Body of pancreas (tissue), 4 donors: ENCODE measurements around the gene ARSH. TPM values are rescaled to one million over a fixed set of nuclear protein-coding genes. Genes with fewer than 3 reads are reported as not detected.
"Not testable (repeated sequence)": the region's sequence is repeated elsewhere in the genome, so short reads cannot be mapped to it uniquely, and the experiment has no call there.

Source experiments
- ATAC-seq: fragments of 150-250 bp; one replicate; pipeline ENCODE4 v1.9.1; 2016
- DNase-seq, 4 donors: peaks; one replicate each; pipeline ENCODE4 v3.0.0-alpha.2; 2019
- H3K27ac ChIP-seq, 4 donors: fragments of 200-600 bp; sonication (generic); 1 replicate in 3 of 4; 2 replicates in 1 of 4; pipeline versions ENCODE4 v1.5.1 to v1.6.1; 2016 to 2019; ENCODE audit warnings: mild to moderate bottlenecking in 1 of 4, mixed read lengths in 1 of 4, moderate library complexity in 1 of 4
- H3K27me3 ChIP-seq, 2 donors: fragments of 200-600 bp; sonication (generic); one replicate each; pipeline ENCODE4 v1.6.0; 2016; ENCODE audit warnings: mild to moderate bottlenecking in 1 of 2
- H3K36me3 ChIP-seq, 2 donors: fragments of 200-600 bp; sonication (generic); replicated peaks in 1 of 2; 2 replicates each; pipeline ENCODE4 v1.5.1; 2016; ENCODE audit warnings: low read depth in 2 of 2; ENCODE audit not compliant: insufficient read depth in 1 of 2
- H3K4me1 ChIP-seq: fragments of 200-600 bp; sonication (generic); one replicate; pipeline ENCODE4 v1.6.0; 2016
- H3K4me3 ChIP-seq, 2 donors: fragments of 200-600 bp; sonication (generic); 1 replicate in 1 of 2; 2 replicates in 1 of 2; pipeline ENCODE4 v1.5.1; 2016 to 2019
- H3K9me3 ChIP-seq, 3 donors: fragments of 200-600 bp; sonication (generic); 1 replicate in 2 of 3; 2 replicates in 1 of 3; pipeline ENCODE4 v1.5.1; 2016
- POLR2A ChIP-seq, 3 donors: fragments of 450-650 bp; IDR thresholded peaks; one replicate each; pipeline ENCODE4 v1.6.1; 2016; ENCODE audit warnings: antibody characterized with exemption in 3 of 3, mild to moderate bottlenecking in 2 of 3
- WGBS, 2 donors: methylation state at CpG; one replicate each; pipeline ENCODE4 v1.1.5; 2017; 5-methylcytosine and 5-hydroxymethylcytosine counted together
- intact Hi-C: fragments of 100-400 bp; cut with DNase I; formaldehyde crosslinking; loops from one replicate; pipeline ENCODE4 v1.15.1; 2023
- total RNA-seq, 2 donors: library from RNA; depleted of rRNA; stranded (reverse); fragments of >200 nt; gene quantifications; one replicate each; pipeline ENCODE4 v1.1.0, GENCODE V29; 2016
- TF ChIP-seq, protein P1 (sequence below), 7 experiments: fragments of 450-650 bp in 4 of 7; fragments of 200-600 bp in 3 of 7; sonication (generic) in 3 of 7; IDR thresholded peaks; one replicate each; pipeline ENCODE4 v1.5.1; 2016 to 2019; ENCODE audit warnings: antibody characterized with exemption in 7 of 7

The ARSH gene
- total RNA-seq, 2 donors from 2014 or later = not detected

DNA sequence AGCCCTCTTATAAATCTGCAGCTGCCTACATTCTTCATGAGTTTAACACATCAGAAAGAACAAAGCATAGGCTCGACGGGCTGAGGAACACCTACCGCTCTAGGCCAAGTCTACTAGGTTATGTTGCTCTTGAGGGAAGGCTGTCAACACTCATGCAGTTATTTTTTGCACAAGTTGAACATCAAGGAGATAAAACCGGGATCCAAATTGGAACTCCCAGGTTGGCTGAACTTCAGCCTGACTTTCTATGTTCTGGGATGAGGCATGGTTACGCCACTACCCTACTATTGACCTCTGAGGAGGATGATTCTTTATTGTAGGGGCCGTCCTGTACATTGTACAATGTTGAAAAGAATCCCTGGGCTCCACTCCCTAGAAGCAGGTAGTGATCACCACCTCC lies 37.3 kb upstream of the ARSH start:
- Histone ChIP-seq H3K27ac (no peak overlapping the region), H3K36me3 (no peaks in the 10 kb centered on the region), H3K4me3 (no peak overlapping the region), H3K9me3 (no peaks in the 10 kb centered on the region), H3K27me3 (no peaks in the 10 kb centered on the region), H3K4me1 (peaks cover 12% of the 10 kb centered on the region)
- 78 to 91% methylated on average over 4 to 5 of the region's 6 CpGs for WGBS, 2 donors
- DNase-seq (no peak), ATAC-seq (no peak)
- TF ChIP-seq, protein P1, sequence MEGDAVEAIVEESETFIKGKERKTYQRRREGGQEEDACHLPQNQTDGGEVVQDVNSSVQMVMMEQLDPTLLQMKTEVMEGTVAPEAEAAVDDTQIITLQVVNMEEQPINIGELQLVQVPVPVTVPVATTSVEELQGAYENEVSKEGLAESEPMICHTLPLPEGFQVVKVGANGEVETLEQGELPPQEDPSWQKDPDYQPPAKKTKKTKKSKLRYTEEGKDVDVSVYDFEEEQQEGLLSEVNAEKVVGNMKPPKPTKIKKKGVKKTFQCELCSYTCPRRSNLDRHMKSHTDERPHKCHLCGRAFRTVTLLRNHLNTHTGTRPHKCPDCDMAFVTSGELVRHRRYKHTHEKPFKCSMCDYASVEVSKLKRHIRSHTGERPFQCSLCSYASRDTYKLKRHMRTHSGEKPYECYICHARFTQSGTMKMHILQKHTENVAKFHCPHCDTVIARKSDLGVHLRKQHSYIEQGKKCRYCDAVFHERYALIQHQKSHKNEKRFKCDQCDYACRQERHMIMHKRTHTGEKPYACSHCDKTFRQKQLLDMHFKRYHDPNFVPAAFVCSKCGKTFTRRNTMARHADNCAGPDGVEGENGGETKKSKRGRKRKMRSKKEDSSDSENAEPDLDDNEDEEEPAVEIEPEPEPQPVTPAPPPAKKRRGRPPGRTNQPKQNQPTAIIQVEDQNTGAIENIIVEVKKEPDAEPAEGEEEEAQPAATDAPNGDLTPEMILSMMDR (IDR thresholded peaks at IDR 0.05) = no peak
- no peak for TF ChIP-seq POLR2A (IDR thresholded peaks at IDR 0.05)
- intact Hi-C loops = no loop called here

DNA sequence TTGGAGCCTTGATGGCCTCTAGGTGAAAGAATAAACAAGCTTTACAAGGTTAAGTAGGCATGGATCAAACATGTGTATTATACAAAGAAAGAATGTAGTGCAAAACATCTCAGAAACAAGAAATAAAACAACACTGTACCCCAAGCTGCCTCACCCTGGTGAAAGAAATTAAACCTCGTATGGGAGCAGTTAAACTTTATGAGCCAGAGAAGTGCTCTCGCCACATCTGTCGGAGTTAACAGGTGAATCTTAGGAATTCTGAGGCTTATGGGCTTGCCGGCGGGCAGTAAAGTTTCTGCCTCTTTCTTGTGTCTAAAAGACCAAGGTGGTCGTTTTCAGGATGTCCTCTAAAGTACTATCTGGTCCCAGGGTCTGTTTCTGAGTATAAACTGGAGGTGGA lies 34.0 kb upstream of the ARSH start:
- no peaks in the 10 kb centered on the region for H3K27me3 ChIP-seq
- DNase-seq = no peak
- TF ChIP-seq POLR2A (IDR thresholded peaks at IDR 0.05) = no peak
- TF ChIP-seq, protein P1 (IDR thresholded peaks at IDR 0.05) = no peak
- H3K9me3 ChIP-seq = no peaks in the 10 kb centered on the region
- no peak overlapping the region for H3K27ac ChIP-seq
- H3K36me3 ChIP-seq = no peaks in the 10 kb centered on the region
- 67 to 87% methylated on average over 2 to 6 of the region's 6 CpGs for WGBS, 2 donors
- intact Hi-C loops = no loop called here
- ATAC-seq = no peak
- H3K4me1 ChIP-seq = no peaks in the 10 kb centered on the region
- no peak overlapping the region for H3K4me3 ChIP-seq

DNA sequence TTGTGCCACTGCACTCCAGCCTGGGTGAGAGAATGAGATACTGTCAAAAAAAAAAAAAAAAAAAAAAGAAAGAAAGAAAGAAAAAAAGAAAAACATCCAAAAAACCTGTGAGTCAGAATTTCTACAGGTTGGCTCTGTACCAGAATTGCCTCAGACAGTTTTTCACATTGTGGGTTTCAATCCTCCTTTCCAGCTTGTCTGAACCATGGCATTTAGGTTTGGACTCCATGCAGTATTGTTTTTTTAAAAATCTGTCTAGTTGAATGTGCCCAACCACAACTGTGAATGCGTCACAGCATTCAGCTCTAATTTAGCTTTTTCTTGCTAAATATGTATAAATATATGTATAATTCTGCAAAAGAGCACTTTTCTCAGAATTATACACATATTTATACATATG lies 31.4 kb upstream of the ARSH start:
- Histone ChIP-seq H3K4me3 (no peak overlapping the region), H3K4me1 (no peaks in the 10 kb centered on the region), H3K36me3 (no peaks in the 10 kb centered on the region), H3K9me3 (no peaks in the 10 kb centered on the region), H3K27me3 (no peaks in the 10 kb centered on the region), H3K27ac (no peak overlapping the region)
- DNase-seq = no peak
- ATAC-seq = no peak
- TF ChIP-seq POLR2A (IDR thresholded peaks at IDR 0.05) = no peak
- TF ChIP-seq, protein P1 (IDR thresholded peaks at IDR 0.05) = no peak
- intact Hi-C loops = no loop called here
- 89 to 90% methylated on average over 1 of the region's 1 CpG for WGBS, 2 donors

DNA sequence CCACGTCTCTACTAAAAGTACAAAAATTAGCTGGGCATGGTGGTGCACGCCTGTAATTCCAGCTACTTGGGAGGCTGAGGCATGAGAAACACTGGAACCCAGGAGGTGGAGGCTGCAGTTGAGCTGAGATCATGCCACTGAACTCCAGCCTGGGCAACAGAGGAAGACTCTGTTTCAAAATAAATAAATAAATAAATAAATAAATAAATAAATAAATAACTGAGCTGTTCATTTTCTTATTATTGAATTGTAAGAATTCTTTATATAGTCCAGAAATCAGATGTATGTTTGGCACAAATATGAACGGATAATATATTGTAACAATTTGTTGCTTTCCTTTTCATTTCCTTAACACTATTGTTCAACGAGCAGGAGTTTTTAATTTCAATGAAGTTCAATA lies 27.7 kb upstream of the ARSH start:
- H3K27me3 ChIP-seq, H3K4me1 ChIP-seq, DNase-seq, H3K27ac ChIP-seq, H3K4me3 ChIP-seq, H3K36me3 ChIP-seq, intact Hi-C loops, ATAC-seq, H3K9me3 ChIP-seq: not testable (repeated sequence)
- 89 to 97% methylated on average over 3 to 4 of the region's 4 CpGs for WGBS, 2 donors

DNA sequence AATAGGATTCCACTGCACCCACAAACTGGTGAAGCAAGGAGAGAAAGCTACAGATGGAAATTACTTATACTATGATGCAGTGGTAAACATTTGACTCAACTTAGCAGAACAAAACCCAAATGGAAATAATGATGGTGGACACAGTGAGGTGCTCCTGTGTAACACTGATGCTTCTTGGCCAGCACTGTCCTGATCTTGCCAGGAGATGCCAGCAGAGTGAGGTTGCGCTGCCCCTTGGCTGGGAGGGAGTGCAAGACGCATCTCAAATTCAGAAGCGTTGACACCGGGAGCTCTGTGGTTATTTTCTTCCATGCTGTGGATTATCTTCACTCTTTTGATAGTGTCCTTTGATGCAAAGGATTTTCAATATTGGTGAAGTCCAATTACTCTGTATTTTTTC lies 22.0 kb upstream of the ARSH start:
- H3K9me3 ChIP-seq = no peaks in the 10 kb centered on the region
- ATAC-seq (no peak), DNase-seq (no peak)
- H3K4me1 ChIP-seq = no peaks in the 10 kb centered on the region
- H3K36me3 ChIP-seq = no peaks in the 10 kb centered on the region
- 75 to 85% methylated on average over 3 to 4 of the region's 4 CpGs for whole genome bisulfite sequencing, 2 donors
- no peak overlapping the region for H3K4me3 ChIP-seq
- TF ChIP-seq, protein P1 (IDR thresholded peaks at IDR 0.05) = no peak
- no peak for TF ChIP-seq POLR2A (IDR thresholded peaks at IDR 0.05)
- no peak overlapping the region for H3K27ac ChIP-seq
- H3K27me3 ChIP-seq = no peaks in the 10 kb centered on the region
- intact Hi-C loops = no loop called here
